ENCODE data around the gene ARHGAP45. TPM values are rescaled to one million over a fixed set of nuclear protein-coding genes. Genes with fewer than 3 reads are reported as not detected.
A peak's percentile ranks its signal among the peaks of the same experiment; 100 is the strongest.

The ARHGAP45 gene
- polyA plus RNA-seq, 3 donors, result 10.0 to 14.9 (median 14.8) TPM

DNA sequence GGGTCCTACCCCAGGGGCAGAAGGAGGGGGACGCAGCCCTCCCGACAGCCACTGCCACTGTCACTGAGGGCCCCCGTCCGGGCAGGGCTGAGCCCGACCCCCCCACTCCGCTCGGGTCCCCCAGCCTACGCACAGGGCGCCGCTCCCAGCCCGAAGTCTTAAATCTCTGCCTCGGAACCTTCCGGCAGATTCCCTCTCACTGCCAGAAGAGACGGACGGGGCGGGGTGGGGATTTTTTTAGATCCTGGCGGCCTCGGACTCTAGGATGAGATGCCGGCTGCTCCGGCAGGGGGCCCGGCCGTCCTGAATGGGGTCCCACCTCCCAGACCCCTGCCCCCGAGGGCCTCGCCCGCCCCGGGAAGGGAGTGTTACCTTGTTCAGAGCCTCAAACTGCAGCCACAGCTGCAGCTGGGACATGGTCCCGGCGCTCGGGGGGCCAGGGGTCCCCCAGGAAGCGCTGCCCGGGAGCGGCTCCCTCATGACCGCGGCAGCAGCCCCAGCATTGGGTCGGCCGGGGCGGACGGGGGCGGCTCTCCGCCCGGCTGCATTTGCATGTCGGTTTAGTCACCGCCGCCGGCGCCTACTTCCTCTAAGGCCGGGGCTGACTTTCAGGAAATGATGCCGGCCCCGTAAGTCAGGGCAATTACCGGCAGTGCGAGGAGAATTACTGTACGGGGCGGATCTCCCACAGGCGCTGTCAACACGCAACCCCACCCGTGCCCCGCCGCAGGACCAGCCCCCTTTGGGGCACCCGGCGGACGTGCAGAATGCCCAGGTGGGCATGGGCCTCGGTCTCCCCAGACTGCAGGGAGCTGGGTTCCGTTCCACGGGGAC, 65.0 kb downstream of the ARHGAP45 start:
- peak; percentile 86 for DNase-seq

DNA sequence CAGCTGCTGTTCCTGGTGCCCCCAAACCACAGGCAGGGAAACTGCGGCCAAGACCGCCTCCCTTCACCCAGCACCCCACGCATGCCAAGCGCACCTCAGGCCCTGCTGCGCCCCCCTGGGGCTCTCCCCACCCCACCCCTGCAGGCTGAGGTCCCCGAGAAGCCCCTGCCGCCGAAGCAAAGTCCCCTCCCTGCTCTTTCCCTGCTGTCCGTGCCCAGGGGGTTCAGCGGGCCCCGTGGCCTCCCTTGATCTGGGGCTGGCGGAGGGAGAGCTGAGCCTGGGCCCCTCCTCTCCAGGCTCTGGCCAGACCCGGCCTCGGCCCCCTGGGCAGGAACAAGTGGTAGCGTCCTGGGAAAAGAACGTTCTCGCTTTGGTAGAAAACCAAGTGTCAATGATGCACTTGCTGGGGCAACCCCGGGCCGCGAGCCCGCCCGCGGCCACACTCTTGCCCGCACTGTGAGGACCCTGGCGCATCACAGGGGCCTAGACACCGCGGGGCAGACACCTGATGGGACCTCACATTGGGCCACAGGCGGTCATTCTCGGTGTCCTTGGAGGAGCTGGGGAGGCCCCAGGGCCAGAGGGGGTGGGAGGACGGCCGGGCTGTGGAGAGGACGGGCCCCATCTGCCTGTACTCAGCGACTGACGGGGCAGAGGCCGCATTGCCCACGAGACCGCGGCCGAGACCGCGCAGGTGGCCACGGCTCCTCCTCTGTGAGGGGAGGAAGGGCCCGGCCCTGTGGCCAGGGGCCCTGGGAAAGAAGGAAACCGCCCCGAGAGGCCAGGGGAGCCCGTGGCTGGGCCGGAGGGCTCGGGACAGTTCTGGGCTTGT, 65.8 kb downstream of the ARHGAP45 start:
- DNase-seq, result no peak

DNA sequence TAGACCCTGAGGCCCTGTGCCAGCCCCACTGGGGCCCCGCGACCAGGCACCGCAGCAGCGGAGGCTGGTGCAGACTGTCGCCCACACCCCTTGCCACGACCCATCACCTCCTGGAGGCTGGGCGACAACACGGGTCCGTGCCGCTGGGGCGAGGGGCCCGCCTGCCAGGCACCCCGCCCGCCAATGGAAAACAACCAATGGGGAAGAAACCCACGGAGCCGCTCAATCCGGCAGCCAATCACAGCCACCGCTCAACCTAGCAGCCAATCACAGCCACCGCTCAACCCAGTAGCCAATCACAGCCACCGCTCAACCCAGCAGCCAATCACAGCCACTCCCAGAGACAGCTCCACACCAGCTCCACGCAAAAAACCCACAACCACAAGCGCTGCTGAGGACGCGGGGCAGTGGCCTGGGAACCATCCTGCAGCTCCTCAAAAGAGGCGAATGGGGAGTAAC, 66.5 kb downstream of the ARHGAP45 start:
- DNase-seq, result no peak

DNA sequence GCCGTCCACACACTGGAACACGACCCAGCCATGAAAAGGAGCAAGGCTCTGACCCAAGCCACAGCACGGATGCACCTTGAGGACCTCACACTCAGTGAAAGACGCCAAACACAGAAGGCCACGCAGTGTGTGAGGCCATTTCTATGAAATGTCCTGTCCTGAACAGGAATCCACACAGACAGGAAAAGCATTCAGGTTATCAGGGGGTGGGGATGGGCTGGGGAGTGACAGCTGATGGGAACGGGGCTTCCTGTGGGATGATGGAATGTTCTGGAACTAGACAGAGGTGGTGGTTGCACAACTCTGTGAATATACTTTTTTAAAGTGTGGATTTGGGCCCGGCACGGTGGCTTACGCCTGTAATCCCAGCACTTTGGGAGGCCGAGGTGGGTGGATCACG, 67.5 kb downstream of the ARHGAP45 start:
- DNase-seq, result no peak

DNA sequence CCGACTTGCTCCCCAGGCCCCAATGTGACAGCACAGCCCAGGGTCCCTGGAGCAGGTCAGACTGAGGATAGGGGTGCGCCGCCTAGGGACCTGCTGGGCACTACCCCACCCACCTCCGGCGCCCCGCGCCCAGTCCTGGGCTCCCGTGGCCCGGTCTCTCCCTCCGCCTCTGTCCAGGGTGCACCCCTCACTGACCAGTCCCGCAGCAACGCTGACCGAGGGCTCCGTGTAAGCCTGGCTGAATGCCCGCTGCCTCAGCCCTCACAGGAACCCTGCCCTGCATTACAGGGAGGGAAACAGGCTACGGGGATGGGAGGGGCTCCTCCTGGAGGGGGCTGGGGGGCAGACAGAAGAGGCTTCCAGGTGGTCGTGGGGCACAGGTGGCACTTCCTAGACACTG, 68.5 kb downstream of the ARHGAP45 start:
- no peak for DNase-seq

DNA sequence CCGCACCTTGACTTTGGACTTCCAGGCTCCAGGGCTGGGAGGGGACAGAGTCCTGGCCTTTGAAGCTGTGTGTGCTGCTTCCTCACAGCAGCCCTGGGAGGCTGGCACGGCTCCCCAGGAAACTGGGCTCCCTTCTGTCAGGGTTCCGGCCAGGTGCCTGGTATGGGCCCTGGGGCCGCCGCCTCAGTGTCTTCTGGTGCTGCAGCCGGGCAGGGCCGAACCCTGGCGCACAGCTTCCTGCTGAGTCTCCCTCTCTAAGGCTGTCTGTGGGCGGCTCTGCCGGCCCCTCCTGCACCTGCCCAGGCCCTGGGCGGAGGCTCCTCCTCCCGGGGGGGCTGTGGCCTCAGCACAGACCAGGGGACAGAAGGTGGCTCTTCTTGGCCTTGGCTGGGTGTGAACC, 69.2 kb downstream of the ARHGAP45 start:
- DNase-seq, result no peak

Other genes with a start within 250 kb of the ARHGAP45 start
- 10 to 100 TPM; 11.2 to 25.9 (median 17.1) TPM for gene PLPPR3, start 245.2 kb upstream of the ARHGAP45 start, polyA plus RNA-seq (ENCODE audit: insufficient read length in 3 of 3)
- 1 to 10 TPM; 1.0 to 3.4 (median 2.2) TPM for gene AZU1, start 239.3 kb upstream of the ARHGAP45 start, polyA plus RNA-seq (ENCODE audit: insufficient read length in 3 of 3)
- 1 to 10 TPM; 1.2 to 2.0 (median 1.4) TPM for gene PRTN3, start 226.2 kb upstream of the ARHGAP45 start, polyA plus RNA-seq (ENCODE audit: insufficient read length in 3 of 3)
- gene ELANE, start 214.9 kb upstream of the ARHGAP45 start, polyA plus RNA-seq (ENCODE audit: insufficient read length in 3 of 3), result under 1 TPM; 0.25 to 0.51 (median 0.46) TPM
- gene CFD, start 207.5 kb upstream of the ARHGAP45 start, polyA plus RNA-seq (ENCODE audit: insufficient read length in 3 of 3), result 1 to 10 TPM; 3.9 to 4.4 (median 4.2) TPM
- 10 to 100 TPM; 60.6 to 71.4 (median 63.5) TPM for gene MED16, start 174.0 kb upstream of the ARHGAP45 start, polyA plus RNA-seq (ENCODE audit: insufficient read length in 3 of 3)
- not detected for gene RNU6-9, start 173.7 kb upstream of the ARHGAP45 start, polyA plus RNA-seq (ENCODE audit: insufficient read length in 3 of 3)
- gene R3HDM4, start 153.9 kb upstream of the ARHGAP45 start, polyA plus RNA-seq (ENCODE audit: insufficient read length in 3 of 3), result 10 to 100 TPM; 43.1 to 58.3 (median 51.9) TPM
- 1 to 10 TPM in 1 of 3 donors, under 1 TPM in 2; 0.94 to 1.3 (median 0.98) TPM for gene KISS1R, start 149.8 kb upstream of the ARHGAP45 start, polyA plus RNA-seq (ENCODE audit: insufficient read length in 3 of 3)
- 10 to 100 TPM; 25.3 to 38.8 (median 31.6) TPM for gene ARID3A, start 141.1 kb upstream of the ARHGAP45 start, polyA plus RNA-seq (ENCODE audit: insufficient read length in 3 of 3)
- gene WDR18, start 82.8 kb upstream of the ARHGAP45 start, polyA plus RNA-seq (ENCODE audit: insufficient read length in 3 of 3), result 10 to 100 TPM; 48.4 to 63.9 (median 61.6) TPM
- 1 to 10 TPM in 1 of 3 donors, under 1 TPM in 2; 0.87 to 1.1 (median 0.91) TPM for gene GRIN3B, start 66.7 kb upstream of the ARHGAP45 start, polyA plus RNA-seq (ENCODE audit: insufficient read length in 3 of 3)
- 100 to 1,000 TPM; 126 to 135 (median 134) TPM for gene TMEM259, start 46.0 kb upstream of the ARHGAP45 start, polyA plus RNA-seq (ENCODE audit: insufficient read length in 3 of 3)
- gene RNU6-2, start 45.6 kb upstream of the ARHGAP45 start, polyA plus RNA-seq (ENCODE audit: insufficient read length in 3 of 3), result not detected
- gene CNN2, start 40.6 kb upstream of the ARHGAP45 start, polyA plus RNA-seq (ENCODE audit: insufficient read length in 3 of 3), result 100 to 1,000 TPM; 171 to 183 (median 174) TPM
- gene ABCA7, start 27.1 kb upstream of the ARHGAP45 start, polyA plus RNA-seq (ENCODE audit: insufficient read length in 3 of 3), result 10 to 100 TPM in 1 of 3 donors, 1 to 10 TPM in 2; 8.9 to 11.6 (median 9.6) TPM
- 100 to 1,000 TPM; 162 to 168 (median 165) TPM for gene POLR2E, start 28.2 kb downstream of the ARHGAP45 start, polyA plus RNA-seq (ENCODE audit: insufficient read length in 3 of 3)
- gene GPX4, start 36.8 kb downstream of the ARHGAP45 start, polyA plus RNA-seq (ENCODE audit: insufficient read length in 3 of 3), result 100 to 1,000 TPM; 246 to 301 (median 294) TPM
- gene SBNO2, start 107.1 kb downstream of the ARHGAP45 start, polyA plus RNA-seq (ENCODE audit: insufficient read length in 3 of 3), result 10 to 100 TPM; 18.1 to 22.1 (median 20.2) TPM
- gene STK11, start 138.6 kb downstream of the ARHGAP45 start, polyA plus RNA-seq (ENCODE audit: insufficient read length in 3 of 3), result 10 to 100 TPM; 57.3 to 65.3 (median 60.8) TPM
- 1 to 10 TPM; 2.0 to 3.2 (median 2.7) TPM for gene CBARP, start 170.8 kb downstream of the ARHGAP45 start, polyA plus RNA-seq (ENCODE audit: insufficient read length in 3 of 3)
- 100 to 1,000 TPM; 119 to 152 (median 149) TPM for gene ATP5F1D, start 174.6 kb downstream of the ARHGAP45 start, polyA plus RNA-seq (ENCODE audit: insufficient read length in 3 of 3)
- gene MIDN, start 181.4 kb downstream of the ARHGAP45 start, polyA plus RNA-seq (ENCODE audit: insufficient read length in 3 of 3), result 10 to 100 TPM; 66.2 to 74.7 (median 68.1) TPM
- 100 to 1,000 TPM; 778 to 993 (median 799) TPM for gene CIRBP, start 202.2 kb downstream of the ARHGAP45 start, polyA plus RNA-seq (ENCODE audit: insufficient read length in 3 of 3)
- 10 to 100 TPM; 25.3 to 28.7 (median 28.5) TPM for gene FAM174C, start 208.4 kb downstream of the ARHGAP45 start, polyA plus RNA-seq (ENCODE audit: insufficient read length in 3 of 3)
- 1 to 10 TPM; 2.2 to 4.4 (median 3.8) TPM for gene EFNA2, start 218.7 kb downstream of the ARHGAP45 start, polyA plus RNA-seq (ENCODE audit: insufficient read length in 3 of 3)

Measured in renal pelvis (tissue), 4 donors.